ENCODE data around the gene CARD11.

- TF ChIP-seq POLR2A (IDR thresholded peaks at IDR 0.05) (no peak), CTCF (IDR thresholded peaks at IDR 0.05) (no peak), POLR2AphosphoS5 (IDR thresholded peaks at IDR 0.05) (no peak)
These were observed 139.9 kb downstream of the CARD11 start for GRCh38 chr7:2903682-2904162.
